Measurements from ENCODE around the gene MAG. TPM values are rescaled to one million over a fixed set of nuclear protein-coding genes. Genes with fewer than 3 reads are reported as not detected.
A peak's percentile ranks its signal among the peaks of the same experiment; 100 is the strongest.

Gene MAG
- total RNA-seq, 1 experiment from 2014 or later, result not detected

- Mint-ChIP-seq H3K27me3 (ENCODE audit: low read depth) (peaks cover 7% of the 10 kb centered on the region), H3K4me1 (peaks cover 17 to 25% of the 10 kb centered on the region in 2 experiments), H3K4me3 (no peak overlapping the region; a peak in 1 of 5 replicates), H3K9me3 (no peaks in the 10 kb centered on the region), H3K36me3 (ENCODE audit: insufficient read depth in 1 of 3, low read depth in 3 of 3) (no peaks in the 10 kb centered on the region), H3K27ac (peak overlapping the region in 2 of 3 experiments; percentile 51 to 79; a peak in 3 of 7 replicates)
- no peak overlapping the region for H3K9ac ChIP-seq (ENCODE audit: extremely low read depth, insufficient read length, low read length)
- H2BK12ac ChIP-seq (ENCODE audit: insufficient read length, low read depth, low read length), result no peak overlapping the region
- no peak overlapping the region for H4K91ac ChIP-seq (ENCODE audit: insufficient read length, low read depth, low read length)
- no peak overlapping the region for H2BK120ac ChIP-seq (ENCODE audit: low read depth, low read length, poor library complexity, severe bottlenecking)
- no peaks in the 10 kb centered on the region for H3K4me1 ChIP-seq (ENCODE audit: insufficient read depth, low read length)
- no peaks in the 10 kb centered on the region for H3K23me2 ChIP-seq (ENCODE audit: insufficient read length, low read depth, low read length, poor library complexity, severe bottlenecking)
- TF ChIP-seq CTCF (conservative IDR thresholded peaks at IDR 0.05), result no peak
- H3K23ac ChIP-seq (ENCODE audit: insufficient read length, low read depth, low read length), result no peak overlapping the region
- H2AFZ ChIP-seq (ENCODE audit: low read length), result no peak overlapping the region
- H3K4me2 ChIP-seq (ENCODE audit: insufficient read depth, insufficient read length, low read length), result no peak overlapping the region
- no peak overlapping the region for H3K56ac ChIP-seq (ENCODE audit: insufficient read length, low read depth, low read length)
- H3K79me2 ChIP-seq (ENCODE audit: insufficient read depth, low read length), result no peaks in the 10 kb centered on the region
- H3K79me1 ChIP-seq (ENCODE audit: insufficient read depth, low read depth, low read length, poor library complexity, severe bottlenecking), result no peaks in the 10 kb centered on the region
- no peak for DNase-seq
- no peak overlapping the region for H2BK20ac ChIP-seq (ENCODE audit: low read depth, low read length, poor library complexity, severe bottlenecking)
- no peaks in the 10 kb centered on the region for H3K9me3 ChIP-seq (ENCODE audit: control insufficient read depth, low read depth, low read length)
- H3K14ac ChIP-seq (ENCODE audit: insufficient read depth, low read length), result no peak overlapping the region
- no peaks in the 10 kb centered on the region for H4K20me1 ChIP-seq (ENCODE audit: control insufficient read depth, insufficient read depth, insufficient read length)
- no peak overlapping the region for H3K4ac ChIP-seq (ENCODE audit: low read depth, low read length)
- no peak overlapping the region for H2BK15ac ChIP-seq (ENCODE audit: low read depth, low read length)
- no peak overlapping the region for H4K5ac ChIP-seq (ENCODE audit: insufficient read length, low read depth, low read length)
- no peak overlapping the region for H3K18ac ChIP-seq (ENCODE audit: insufficient read length, low read depth, low read length)
- no peak overlapping the region for H3T11ph ChIP-seq (ENCODE audit: low read length)
- H3K27me3 ChIP-seq (ENCODE audit: insufficient read depth, low read length), result no peaks in the 10 kb centered on the region
- H3K27ac ChIP-seq (ENCODE audit: insufficient read length, low read depth, low read length), result no peak overlapping the region
- no peak overlapping the region for H2AK5ac ChIP-seq (ENCODE audit: insufficient read length, low read length)
- H2BK5ac ChIP-seq (ENCODE audit: insufficient read length, low read length), result no peak overlapping the region
- WGBS (ENCODE audit: extremely low coverage, insufficient read length, low lambda C conversion rate), result no CpG with 5 or more reads among the region's 20 CpGs
- H4K8ac ChIP-seq (replicated peaks; ENCODE audit: insufficient read length, low read depth, low read length), result no peak overlapping the region
Measured at GRCh38 chr19:35290381-35291127, 1.4 kb upstream of the MAG start.

Data from H9 (cell line).